Neuronal stem cell (in vitro differentiated cells): ENCODE measurements around the gene CDKN2A.

Experiments
- DNase-seq: peaks from one replicate; pipeline ENCODE4 v3.0.0-alpha.2; 2013; ENCODE audit warnings: low spot score
- H2AFZ ChIP-seq: one replicate; pipeline ENCODE4 v1.6.1; 2013; ENCODE audit warnings: mild to moderate bottlenecking, low read length, inconsistent platforms
- H2AK5ac ChIP-seq: 2 replicates; pipeline ENCODE4 v1.6.1; 2013; ENCODE audit warnings: low read depth, mild to moderate bottlenecking, inconsistent platforms, low read length, moderate library complexity, mixed read lengths
- H2BK120ac ChIP-seq: 2 replicates; pipeline ENCODE4 v1.6.1; 2013; ENCODE audit warnings: low read depth, mild to moderate bottlenecking, inconsistent platforms, low read length, moderate library complexity, mixed read lengths
- H2BK12ac ChIP-seq: one replicate; pipeline ENCODE4 v1.6.1; 2013; ENCODE audit warnings: low read length, inconsistent platforms
- H2BK15ac ChIP-seq: 2 replicates; pipeline ENCODE4 v1.6.1; 2013; ENCODE audit warnings: mild to moderate bottlenecking, low read length, inconsistent platforms, mixed read lengths
- H2BK5ac ChIP-seq: one replicate; pipeline ENCODE4 v1.6.1; 2013; ENCODE audit warnings: inconsistent platforms, mild to moderate bottlenecking, low read length, moderate library complexity
- H3K14ac ChIP-seq: one replicate; pipeline ENCODE4 v1.6.1; 2013; ENCODE audit warnings: low read length, inconsistent platforms
- H3K18ac ChIP-seq: 2 replicates; pipeline ENCODE4 v1.6.1; 2013; ENCODE audit warnings: low read length, inconsistent platforms
- H3K23ac ChIP-seq: 2 replicates; pipeline ENCODE4 v1.6.1; 2013; ENCODE audit warnings: low read depth, mild to moderate bottlenecking, mixed read lengths, low read length, inconsistent platforms; ENCODE audit not compliant: poor library complexity
- H3K27ac ChIP-seq: replicated peaks from 3 replicates; pipeline ENCODE4 v1.5.1; 2013; ENCODE audit warnings: low read length, inconsistent platforms
- H3K27me3 ChIP-seq, 3 experiments: 2 replicates each; pipeline ENCODE4 v1.6.1; 2013; ENCODE audit warnings: low read length in 3 of 3, mild to moderate bottlenecking in 2 of 3, inconsistent platforms in 1 of 3, low read depth in 1 of 3, mixed read lengths in 1 of 3, moderate library complexity in 1 of 3; ENCODE audit not compliant: control insufficient read depth in 3 of 3, insufficient read depth in 3 of 3
- H3K36me3 ChIP-seq, 2 donors: replicated peaks in 1 of 2; 2 replicates each; pipeline ENCODE4 v1.6.1; 2013; ENCODE audit warnings: low read length in 2 of 2; ENCODE audit not compliant: control insufficient read depth in 2 of 2, insufficient read depth in 2 of 2
- H3K4ac ChIP-seq: 2 replicates; pipeline ENCODE4 v1.6.1; 2013; ENCODE audit warnings: inconsistent platforms, mild to moderate bottlenecking, low read length, moderate library complexity
- H3K4me1 ChIP-seq, 2 donors: 1 replicate in 1 of 2; 2 replicates in 1 of 2; pipeline ENCODE4 v1.6.1; 2013; ENCODE audit warnings: low read length in 2 of 2, low read depth in 1 of 2; ENCODE audit not compliant: control insufficient read depth in 2 of 2, insufficient read depth in 1 of 2
- H3K4me2 ChIP-seq: one replicate; pipeline ENCODE4 v1.6.1; 2013; ENCODE audit warnings: mild to moderate bottlenecking, low read length, inconsistent platforms; ENCODE audit not compliant: insufficient read depth, poor library complexity, severe bottlenecking
- H3K4me3 ChIP-seq, 2 donors: 2 replicates each; pipeline ENCODE4 v1.5.1; 2013; ENCODE audit warnings: low read length in 2 of 2, mild to moderate bottlenecking in 2 of 2, inconsistent platforms in 1 of 2, moderate library complexity in 1 of 2
- H3K79me1 ChIP-seq: one replicate; pipeline ENCODE4 v1.6.1; 2013; ENCODE audit warnings: low read depth, mild to moderate bottlenecking, inconsistent platforms, low read length, moderate library complexity
- H3K9ac ChIP-seq: one replicate; pipeline ENCODE4 v1.6.1; 2013; ENCODE audit warnings: mild to moderate bottlenecking, low read depth, low read length, inconsistent platforms; ENCODE audit not compliant: poor library complexity
- H3K9me3 ChIP-seq, 2 donors: replicated peaks in 1 of 2; 2 replicates each; pipeline versions ENCODE3 to v1.6.1; 2013; ENCODE audit warnings: low read length in 2 of 2, mild to moderate bottlenecking in 2 of 2, inconsistent platforms in 1 of 2, low read depth in 1 of 2, mixed read lengths in 1 of 2, moderate library complexity in 1 of 2; ENCODE audit not compliant: control insufficient read depth in 2 of 2, insufficient read depth in 1 of 2
- H4K8ac ChIP-seq: one replicate; pipeline ENCODE4 v1.6.1; 2013; ENCODE audit warnings: low read depth, mild to moderate bottlenecking, inconsistent platforms, low read length, moderate library complexity
- H4K91ac ChIP-seq: one replicate; pipeline ENCODE4 v1.6.1; 2013; ENCODE audit warnings: low read length, low read depth, mild to moderate bottlenecking, inconsistent platforms; ENCODE audit not compliant: poor library complexity
- WGBS, 2 donors: extraction: QIAGEN DNeasy Blood & Tissue Kit; methylation state at CpG; one replicate each; pipeline ENCODE4 v1.1.7; 2013; ENCODE audit warnings: missing lambda C conversion rate in 2 of 2, mixed read lengths in 1 of 2; ENCODE audit not compliant: insufficient read length in 2 of 2, insufficient replicate concordance in 1 of 2; ENCODE audit errors: extremely low coverage in 2 of 2; 5-methylcytosine and 5-hydroxymethylcytosine counted together

CDKN2A gene

DNA sequence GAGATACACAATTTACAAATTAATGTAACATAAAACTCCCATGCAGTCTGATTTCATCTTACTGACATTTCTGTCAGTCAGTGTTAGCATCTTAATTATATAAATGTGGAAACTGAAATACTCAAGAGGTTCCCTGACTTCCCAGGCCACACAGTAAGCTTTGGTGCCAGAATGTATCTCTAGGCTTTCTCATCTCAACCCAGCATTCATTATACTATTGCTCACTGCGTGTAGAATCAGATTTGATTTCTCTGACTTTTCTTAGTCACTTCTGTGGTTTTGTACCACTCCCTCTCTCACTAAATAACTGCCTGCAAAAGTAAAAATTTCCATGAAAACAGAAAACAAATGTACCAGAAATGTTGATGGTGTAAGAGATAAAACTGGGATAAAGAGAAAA, 46.6 kb upstream of the CDKN2A start:
- Histone ChIP-seq H3K14ac (no peak overlapping the region), H3K18ac (no peak overlapping the region), H3K23ac (no peak overlapping the region), H2BK120ac (no peak overlapping the region), H3K4me2 (no peak overlapping the region), H3K27me3 (no peaks in the 10 kb centered on the region), H3K4me3 (no peak overlapping the region), H2BK12ac (no peak overlapping the region), H2AFZ (no peak overlapping the region), H2AK5ac (no peak overlapping the region), H3K4me1 (no peaks in the 10 kb centered on the region), H3K4ac (no peak overlapping the region), H4K8ac (no peak overlapping the region), H3K9me3 (no peaks in the 10 kb centered on the region), H3K36me3 (no peaks in the 10 kb centered on the region), H4K91ac (no peak overlapping the region), H3K9ac (no peak overlapping the region), H3K27ac (no peak overlapping the region), H2BK15ac (no peak overlapping the region), H2BK5ac (no peak overlapping the region), H3K79me1 (no peaks in the 10 kb centered on the region)
- no CpG with 5 or more reads among the region's 1 CpG for WGBS, 2 donors
- DNase-seq, result no peak

DNA sequence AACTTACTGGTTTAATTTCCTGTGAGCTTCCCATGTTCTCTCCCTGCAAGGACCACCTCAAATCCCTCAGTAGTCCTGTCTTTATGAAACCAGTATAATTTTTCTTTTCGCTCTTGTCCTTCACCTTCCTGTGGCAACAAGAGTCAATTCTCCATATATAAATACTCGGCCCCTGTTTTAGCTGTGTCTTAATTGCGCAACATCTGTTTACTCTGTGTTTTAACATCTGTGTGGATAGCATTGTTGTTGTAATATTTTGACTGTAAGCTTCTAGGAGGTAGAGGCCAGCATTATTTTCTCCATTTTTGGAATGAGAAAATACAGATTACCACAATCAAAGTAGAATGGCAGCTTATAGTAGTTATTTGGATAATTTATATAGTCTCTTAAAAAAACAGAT, 45.1 kb upstream of the CDKN2A start:
- H3K27ac ChIP-seq, result no peak overlapping the region
- no peaks in the 10 kb centered on the region for H3K79me1 ChIP-seq
- no peak overlapping the region for H2AK5ac ChIP-seq
- H3K36me3 ChIP-seq, result no peaks in the 10 kb centered on the region
- H3K4ac ChIP-seq, result no peak overlapping the region
- no peak overlapping the region for H4K91ac ChIP-seq
- H2BK15ac ChIP-seq, result no peak overlapping the region
- no peak overlapping the region for H3K4me2 ChIP-seq
- no peaks in the 10 kb centered on the region for H3K4me1 ChIP-seq
- H3K4me3 ChIP-seq, result no peak overlapping the region
- H2AFZ ChIP-seq, result no peak overlapping the region
- H3K27me3 ChIP-seq, result no peaks in the 10 kb centered on the region
- DNase-seq, result no peak
- no peak overlapping the region for H4K8ac ChIP-seq
- H2BK120ac ChIP-seq, result no peak overlapping the region
- no peak overlapping the region for H2BK12ac ChIP-seq
- no peaks in the 10 kb centered on the region for H3K9me3 ChIP-seq
- WGBS, 2 donors, result no CpG with 5 or more reads among the region's 3 CpGs
- no peak overlapping the region for H2BK5ac ChIP-seq
- H3K18ac ChIP-seq, result no peak overlapping the region
- H3K23ac ChIP-seq, result no peak overlapping the region
- H3K14ac ChIP-seq, result no peak overlapping the region
- no peak overlapping the region for H3K9ac ChIP-seq

DNA sequence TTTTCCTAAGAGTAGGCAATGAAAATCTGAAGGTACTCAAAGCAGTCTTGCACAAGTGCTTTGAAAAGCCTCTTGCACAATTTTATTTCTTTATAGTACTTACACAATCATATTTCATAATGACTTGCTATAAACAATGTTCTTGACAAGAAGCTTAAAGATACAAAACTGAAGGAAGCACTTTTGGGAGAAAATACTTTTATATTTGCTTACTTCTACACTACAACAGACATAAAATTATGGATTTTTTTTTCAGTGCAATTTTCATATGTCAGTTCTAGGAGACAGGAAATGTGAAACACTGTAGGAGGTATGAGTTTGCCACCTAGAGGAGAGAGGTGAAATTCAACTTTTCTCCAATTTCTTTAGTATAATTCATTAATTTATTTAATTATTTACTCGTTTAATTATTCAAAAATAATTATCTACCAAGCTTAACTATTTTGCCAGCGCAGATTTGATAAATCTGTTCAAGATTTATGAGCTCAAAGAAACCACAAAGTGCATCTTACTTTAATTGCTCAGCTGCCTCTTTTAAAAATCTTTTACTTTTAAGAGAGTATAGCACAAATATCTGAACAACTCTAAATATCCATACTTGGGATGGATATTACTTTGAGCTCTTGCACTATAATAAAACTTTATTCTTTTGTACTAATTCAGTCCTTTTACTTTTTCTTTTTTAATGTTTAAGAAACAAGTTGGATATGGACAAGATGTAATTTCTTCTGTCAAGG, 43.9 kb upstream of the CDKN2A start:
- WGBS, 2 donors, result no CpG with 5 or more reads among the region's 2 CpGs
- H3K4me2 ChIP-seq, result no peak overlapping the region
- H3K14ac ChIP-seq, result no peak overlapping the region
- H3K9me3 ChIP-seq, result no peaks in the 10 kb centered on the region
- no peak overlapping the region for H2BK120ac ChIP-seq
- no peak overlapping the region for H4K8ac ChIP-seq
- no peak overlapping the region for H2BK12ac ChIP-seq
- no peak overlapping the region for H3K9ac ChIP-seq
- H3K4ac ChIP-seq, result no peak overlapping the region
- no peak overlapping the region for H3K27ac ChIP-seq
- no peaks in the 10 kb centered on the region for H3K79me1 ChIP-seq
- no peaks in the 10 kb centered on the region for H3K4me1 ChIP-seq
- H2AK5ac ChIP-seq, result no peak overlapping the region
- no peaks in the 10 kb centered on the region for H3K27me3 ChIP-seq
- H3K23ac ChIP-seq, result no peak overlapping the region
- no peak overlapping the region for H2AFZ ChIP-seq
- no peaks in the 10 kb centered on the region for H3K36me3 ChIP-seq
- H3K4me3 ChIP-seq, result no peak overlapping the region
- DNase-seq, result no peak
- no peak overlapping the region for H2BK5ac ChIP-seq
- H2BK15ac ChIP-seq, result no peak overlapping the region
- H4K91ac ChIP-seq, result no peak overlapping the region
- no peak overlapping the region for H3K18ac ChIP-seq

DNA sequence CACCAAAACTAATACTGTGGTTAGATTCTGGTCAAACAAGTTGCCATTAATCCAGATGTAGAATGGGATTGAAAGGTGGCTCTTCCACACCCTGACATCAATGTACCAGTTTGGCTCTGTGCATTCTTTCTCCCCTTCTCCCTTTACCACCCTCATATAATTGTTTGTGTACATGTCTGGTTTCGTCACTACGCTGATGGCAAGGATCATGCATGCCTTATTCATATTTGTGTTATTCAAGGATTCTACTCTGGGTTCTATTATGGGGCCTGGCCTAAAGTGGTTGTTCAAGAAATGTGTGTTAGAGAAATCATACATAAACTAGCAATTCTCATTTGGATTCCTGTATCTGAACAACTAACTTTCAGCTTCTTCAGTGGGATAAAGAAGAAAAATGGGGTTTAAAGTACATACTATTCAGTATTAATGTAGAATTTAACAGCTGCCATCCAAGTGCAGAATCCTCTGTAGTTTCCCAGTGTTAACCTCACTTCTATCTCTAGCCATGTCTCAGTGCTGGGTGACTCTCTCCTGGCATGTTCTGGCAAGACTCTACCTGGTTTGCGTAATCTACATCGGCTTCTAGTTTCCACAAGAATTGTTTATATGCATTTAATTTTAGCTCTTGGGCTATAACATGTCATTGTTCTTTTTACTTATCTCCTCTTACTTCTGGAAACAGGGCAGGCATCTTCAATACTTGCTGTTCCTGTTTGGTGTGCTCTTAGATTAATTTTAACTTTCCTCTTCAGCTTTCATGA, 42.9 kb upstream of the CDKN2A start:
- H2AFZ ChIP-seq, result no peak overlapping the region
- H3K14ac ChIP-seq, result no peak overlapping the region
- no peaks in the 10 kb centered on the region for H3K9me3 ChIP-seq
- H3K27me3 ChIP-seq, result no peaks in the 10 kb centered on the region
- no peak overlapping the region for H3K4me3 ChIP-seq
- no CpG with 5 or more reads among the region's 4 CpGs for WGBS, 2 donors
- H4K91ac ChIP-seq, result no peak overlapping the region
- no peak overlapping the region for H2BK120ac ChIP-seq
- no peak for DNase-seq
- no peak overlapping the region for H3K27ac ChIP-seq
- no peak overlapping the region for H3K4ac ChIP-seq
- no peak overlapping the region for H3K4me2 ChIP-seq
- H2BK5ac ChIP-seq, result no peak overlapping the region
- H3K79me1 ChIP-seq, result no peaks in the 10 kb centered on the region
- H4K8ac ChIP-seq, result no peak overlapping the region
- H3K36me3 ChIP-seq, result no peaks in the 10 kb centered on the region
- no peak overlapping the region for H3K23ac ChIP-seq
- H3K4me1 ChIP-seq, result no peaks in the 10 kb centered on the region
- no peak overlapping the region for H3K9ac ChIP-seq
- no peak overlapping the region for H2AK5ac ChIP-seq
- no peak overlapping the region for H2BK12ac ChIP-seq
- H2BK15ac ChIP-seq, result no peak overlapping the region
- H3K18ac ChIP-seq, result no peak overlapping the region
